Gastrocnemius medialis (tissue), 4 donors: ENCODE data around the gene HDHD3. TPM values are rescaled to one million over a fixed set of nuclear protein-coding genes. Genes with fewer than 3 reads are reported as not detected.

Experiments
- ATAC-seq, 2 donors: fragments of 150-250 bp; one replicate each; pipeline ENCODE4 v1.9.1; 2016
- DNase-seq, 2 donors: peaks; one replicate each; pipeline ENCODE4 v3.0.0-alpha.2; 2019
- H3K27ac ChIP-seq, 4 donors: fragments of 200-600 bp; sonication (generic); 1 replicate in 1 of 4; 2 replicates in 3 of 4; pipeline ENCODE4 v1.5.1; 2016 to 2018; ENCODE audit warnings: mild to moderate bottlenecking in 2 of 4, moderate library complexity in 1 of 4
- H3K27me3 ChIP-seq, 3 donors: fragments of 200-600 bp; sonication (generic) in 2 of 3; 1 replicate in 1 of 3; 2 replicates in 2 of 3; pipeline versions ENCODE4 v1.5.1 to v1.6.0; 2016 to 2019; ENCODE audit warnings: mild to moderate bottlenecking in 1 of 3, moderate library complexity in 1 of 3
- H3K36me3 ChIP-seq, 2 donors: fragments of 200-600 bp; sonication (generic) in 1 of 2; one replicate each; pipeline ENCODE4 v1.5.1; 2017 to 2018
- H3K4me1 ChIP-seq, 2 donors: fragments of 200-600 bp; sonication (generic) in 1 of 2; one replicate each; pipeline ENCODE4 v1.5.1; 2016 to 2017; ENCODE audit warnings: mild to moderate bottlenecking in 2 of 2
- H3K4me3 ChIP-seq, 4 donors: fragments of 200-600 bp; sonication (generic) in 3 of 4; 1 replicate in 1 of 4; 2 replicates in 3 of 4; pipeline ENCODE4 v1.5.1; 2016 to 2019; ENCODE audit warnings: mild to moderate bottlenecking in 2 of 4
- H3K9me3 ChIP-seq, 3 donors: fragments of 200-600 bp; sonication (generic) in 2 of 3; 1 replicate in 1 of 3; 2 replicates in 2 of 3; pipeline ENCODE4 v1.5.1; 2016 to 2019
- CTCF ChIP-seq, 5 experiments: fragments of 450-650 bp in 3 of 5; fragments of 200-600 bp in 2 of 5; sonication (generic) in 2 of 5; IDR thresholded peaks in 4 of 5; conservative IDR thresholded peaks in 1 of 5; 1 replicate in 4 of 5; 2 replicates in 1 of 5; pipeline ENCODE4 v1.5.1; 2016 to 2019; ENCODE audit warnings: antibody characterized with exemption in 5 of 5, mild to moderate bottlenecking in 3 of 5, moderate library complexity in 3 of 5
- POLR2A ChIP-seq, 2 donors: fragments of 450-650 bp; IDR thresholded peaks; one replicate each; pipeline ENCODE4 v1.6.1; 2017; ENCODE audit warnings: antibody characterized with exemption in 2 of 2, mild to moderate bottlenecking in 2 of 2, moderate library complexity in 2 of 2
- in situ Hi-C, 4 donors: fragments of 200-750 bp; cut with MboI; loops; one replicate each; pipeline versions ENCODE4 v1.15.0 to v1.8.0; 2017; ENCODE audit warnings: low sequenced_read_pairs in 4 of 4
- intact Hi-C: fragments of 100-400 bp; cut with DNase I; formaldehyde crosslinking; loops from one replicate; pipeline ENCODE4 v1.15.1; 2023; ENCODE audit warnings: low total_unique reads
- total RNA-seq, 4 donors: library from RNA; depleted of rRNA; stranded (reverse); fragments of >200 nt; gene quantifications; one replicate each; pipeline versions ENCODE4 v1.1.0 to v1.2.3, GENCODE V29; 2016

HDHD3 gene
- total RNA-seq, 4 donors from 2014 or later: 10.3 to 16.2 (median 14.1) TPM

GRCh38 chr9:113399646-113400200, 22.9 kb upstream of the HDHD3 start:
- in situ Hi-C loops (loop anchor here in 2 of 4 donors (10.0 kb wide), 2 partner anchors 65 to 125 kb away; partner anchors contain the start of genes CDC26 (in 2 of the 2) and PRPF4 (in 2 of the 2)), intact Hi-C loops (loop anchor here (2.0 to 5.0 kb wide), 2 partner anchors 23 to 57 kb away; partner anchors contain the start of genes HDHD3 and WDR31)
- no peak for ATAC-seq
- peaks cover 19 to 26% of the 10 kb centered on the region in 2 donors for H3K4me1 ChIP-seq
- TF ChIP-seq POLR2A (IDR thresholded peaks at IDR 0.05) (no peak), CTCF (IDR thresholded peaks at IDR 0.05 in 4 of 5, conservative IDR thresholded peaks at IDR 0.05 in 1 of 5) (no peak)
- H3K36me3 ChIP-seq: no peaks in the 10 kb centered on the region
- H3K27ac ChIP-seq: peak overlapping the region in 1 of 4 donors; percentile 86
- H3K27me3 ChIP-seq: no peaks in the 10 kb centered on the region
- H3K9me3 ChIP-seq: no peaks in the 10 kb centered on the region
- peak overlapping the region in 1 of 4 donors; percentile 90 for H3K4me3 ChIP-seq
- no peak for DNase-seq

DNA sequence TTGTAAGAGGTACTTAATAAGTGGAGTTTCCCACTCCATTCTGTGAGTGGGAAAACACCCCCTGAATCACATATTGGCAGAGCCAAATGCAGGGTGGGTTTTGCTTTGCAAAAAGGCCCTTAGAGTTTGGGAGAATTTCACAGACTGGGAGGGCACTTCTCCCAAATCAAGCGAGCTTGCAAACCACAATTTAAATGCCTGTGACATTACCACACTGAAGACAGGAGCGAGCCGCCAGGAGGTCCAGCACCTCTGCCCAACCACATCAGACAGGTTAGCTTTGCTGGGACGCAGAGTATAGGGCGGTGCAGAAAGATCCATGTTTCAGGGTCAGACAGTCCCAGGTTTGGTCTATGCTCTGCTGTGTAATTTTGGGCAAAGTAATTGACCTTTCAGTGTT, 22.0 kb upstream of the HDHD3 start:
- intact Hi-C loops: loop anchor here (2.0 kb wide), 1 partner anchor 22 kb away; the partner anchor contains the start of gene HDHD3
- DNase-seq: no peak
- TF ChIP-seq CTCF (IDR thresholded peaks at IDR 0.05 in 4 of 5, conservative IDR thresholded peaks at IDR 0.05 in 1 of 5) (no peak), POLR2A (IDR thresholded peaks at IDR 0.05) (no peak)
- Histone ChIP-seq H3K9me3 (no peaks in the 10 kb centered on the region), H3K27ac (no peak overlapping the region), H3K4me1 (peaks cover 19 to 26% of the 10 kb centered on the region in 2 donors), H3K27me3 (no peaks in the 10 kb centered on the region), H3K36me3 (no peaks in the 10 kb centered on the region), H3K4me3 (no peak overlapping the region)
- no peak for ATAC-seq
- in situ Hi-C loops: loop anchor here in 1 of 4 donors (10.0 kb wide), 1 partner anchor 64 kb away; no protein-coding TSS in a partner anchor

GRCh38 chr9:113397203-113397631, 20.4 kb upstream of the HDHD3 start:
- no peak for DNase-seq
- H3K4me3 ChIP-seq: no peak overlapping the region
- intact Hi-C loops (no loop called here), in situ Hi-C loops (loop anchor here in 1 of 4 donors (10.0 kb wide), 1 partner anchor 62 kb away; no protein-coding TSS in a partner anchor)
- no peak overlapping the region for H3K27ac ChIP-seq
- no peak for ATAC-seq
- no peaks in the 10 kb centered on the region for H3K9me3 ChIP-seq
- no peaks in the 10 kb centered on the region for H3K27me3 ChIP-seq
- peaks cover 0 to 3% of the 10 kb centered on the region in 2 donors for H3K36me3 ChIP-seq
- peaks cover 19 to 26% of the 10 kb centered on the region in 2 donors for H3K4me1 ChIP-seq
- TF ChIP-seq POLR2A (IDR thresholded peaks at IDR 0.05) (no peak), CTCF (IDR thresholded peaks at IDR 0.05 in 4 of 5, conservative IDR thresholded peaks at IDR 0.05 in 1 of 5) (no peak)

- Histone ChIP-seq H3K4me1 (peaks cover 10 to 16% of the 10 kb centered on the region in 2 donors), H3K27me3 (no peaks in the 10 kb centered on the region), H3K27ac (no peak overlapping the region), H3K36me3 (peaks cover 0 to 23% of the 10 kb centered on the region in 2 donors), H3K4me3 (no peak overlapping the region), H3K9me3 (no peaks in the 10 kb centered on the region)
- DNase-seq (no peak), ATAC-seq (no peak)
- in situ Hi-C loops: loop anchor here in 1 of 4 donors (10.0 kb wide), 1 partner anchor 60 kb away; no protein-coding TSS in a partner anchor
- intact Hi-C loops: no loop called here
- TF ChIP-seq CTCF (IDR thresholded peaks at IDR 0.05 in 4 of 5, conservative IDR thresholded peaks at IDR 0.05 in 1 of 5): no peak
- TF ChIP-seq POLR2A (IDR thresholded peaks at IDR 0.05): no peak
Observed at GRCh38 chr9:113395000-113395861, 18.4 kb upstream of the HDHD3 start.
